Memory B cell (primary cell): Measurements from ENCODE around the gene TMTC1.

Experiments used
- ATAC-seq: fragments of 150-1000 bp; cut with Tn5 transposase; 2 replicates; pipeline ENCODE4 v1.10.0; 2021; ENCODE audit warnings: low read depth, mild to moderate bottlenecking, moderate library complexity
- DNase-seq, 2 donors: peaks; one replicate each; pipeline ENCODE4 v3.0.0; 2022; ENCODE audit warnings: low spot score in 2 of 2
- H3K27ac Mint-ChIP-seq: one replicate; pipeline ENCODE4 v1.8.0; 2022; ENCODE audit warnings: mild to moderate bottlenecking, moderate library complexity, mixed read lengths
- H3K27me3 Mint-ChIP-seq: one replicate; pipeline ENCODE4 v1.8.0; 2022; ENCODE audit warnings: mixed read lengths
- H3K36me3 Mint-ChIP-seq: one replicate; pipeline ENCODE4 v1.8.0; 2022; ENCODE audit warnings: mild to moderate bottlenecking, mixed read lengths
- H3K4me1 Mint-ChIP-seq: one replicate; pipeline ENCODE4 v1.8.0; 2022; ENCODE audit warnings: mixed read lengths
- H3K4me3 Mint-ChIP-seq: one replicate; pipeline ENCODE4 v1.8.0; 2022; ENCODE audit warnings: mild to moderate bottlenecking, moderate library complexity, mixed read lengths
- H3K9me3 Mint-ChIP-seq: one replicate; pipeline ENCODE4 v1.8.0; 2022; ENCODE audit warnings: mixed read lengths

TMTC1 gene

DNA sequence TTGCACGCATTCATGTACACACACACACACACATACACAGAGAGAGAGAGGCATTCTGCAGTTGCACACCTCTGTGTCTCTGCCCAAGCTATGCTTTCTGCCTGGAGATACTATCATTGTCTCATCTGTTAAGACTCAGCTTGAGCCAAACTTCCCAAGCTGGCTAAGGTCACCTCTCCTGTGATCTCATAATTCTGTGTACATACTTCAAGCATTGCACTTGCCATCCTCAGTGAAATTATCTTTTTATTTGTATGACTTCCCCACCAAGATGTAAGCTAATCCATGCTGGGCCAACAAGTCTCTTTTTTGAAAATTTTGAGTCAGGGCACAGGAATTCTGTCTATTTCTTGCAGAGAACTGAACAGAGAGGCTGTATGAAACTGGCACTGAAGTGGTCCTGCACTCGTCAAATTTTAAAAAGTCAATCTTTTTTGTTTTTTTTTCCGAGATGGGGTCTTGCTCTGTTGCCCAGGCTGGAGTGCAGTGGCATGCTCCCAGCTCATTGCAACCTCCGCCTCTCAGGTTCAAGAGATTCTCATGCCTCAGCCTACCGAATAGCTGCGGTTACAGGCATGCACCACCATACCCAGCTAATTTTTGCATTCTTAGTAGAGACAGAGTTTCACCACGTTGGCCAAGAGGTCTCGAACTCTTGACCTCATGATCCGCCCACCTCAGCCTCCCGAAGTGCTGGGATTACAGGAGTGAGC, 44.3 kb downstream of the TMTC1 start:
- DNase-seq (no peak), ATAC-seq (no peak)
- H3K9me3 Mint-ChIP-seq: no peaks in the 10 kb centered on the region
- no peaks in the 10 kb centered on the region for H3K4me1 Mint-ChIP-seq
- H3K4me3 Mint-ChIP-seq: no peak overlapping the region
- H3K27ac Mint-ChIP-seq: no peak overlapping the region
- H3K27me3 Mint-ChIP-seq: no peaks in the 10 kb centered on the region
- H3K36me3 Mint-ChIP-seq: no peaks in the 10 kb centered on the region

DNA sequence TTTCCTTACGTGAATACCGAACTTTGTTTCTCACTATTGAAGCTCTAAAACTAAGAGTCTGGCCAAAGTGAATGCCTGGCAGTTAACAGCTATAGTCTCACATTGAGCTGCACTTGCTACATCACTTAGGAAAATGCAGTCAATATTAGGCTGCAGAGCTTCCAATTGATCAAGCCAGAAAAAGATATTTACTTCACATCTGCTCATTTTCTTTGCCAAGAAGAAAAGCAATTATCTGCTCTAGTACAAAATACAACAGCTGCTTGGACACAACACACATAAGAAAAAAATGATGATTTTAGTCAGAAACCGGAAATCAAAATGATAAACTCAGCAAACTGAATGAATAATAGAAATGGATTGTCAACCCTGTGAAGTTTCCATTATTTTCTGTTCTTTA, 45.4 kb downstream of the TMTC1 start:
- H3K4me3 Mint-ChIP-seq: no peak overlapping the region

DNA sequence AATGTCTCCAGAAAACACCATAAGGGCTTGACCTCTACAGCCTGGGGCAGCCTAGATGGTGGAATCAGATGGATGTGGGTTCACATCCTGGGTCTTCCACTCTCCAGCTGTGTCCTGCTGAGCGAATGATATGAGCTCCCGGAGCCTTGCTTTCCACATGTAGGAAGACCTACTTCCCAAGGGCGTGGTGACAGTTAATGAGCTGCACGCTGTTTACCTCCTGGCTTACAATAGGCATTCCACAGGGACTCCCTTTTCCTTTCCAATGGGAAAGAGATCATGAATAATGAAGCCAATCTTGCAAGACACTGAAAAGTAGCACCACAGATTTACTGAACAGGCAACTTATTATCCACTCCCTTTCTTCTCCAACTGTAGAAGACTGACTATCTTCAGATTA, 46.1 kb downstream of the TMTC1 start:
- no peak overlapping the region for H3K27ac Mint-ChIP-seq
- ATAC-seq: no peak
- H3K9me3 Mint-ChIP-seq: peaks cover 1% of the 10 kb centered on the region
- DNase-seq: no peak
- no peaks in the 10 kb centered on the region for H3K36me3 Mint-ChIP-seq
- no peaks in the 10 kb centered on the region for H3K4me1 Mint-ChIP-seq
- no peak overlapping the region for H3K4me3 Mint-ChIP-seq
- no peaks in the 10 kb centered on the region for H3K27me3 Mint-ChIP-seq

More for the DNA sequence above, 45.4 kb downstream of the TMTC1 start:
- Mint-ChIP-seq H3K36me3 (no peaks in the 10 kb centered on the region), H3K27me3 (no peaks in the 10 kb centered on the region), H3K9me3 (peaks cover 1% of the 10 kb centered on the region), H3K4me1 (no peaks in the 10 kb centered on the region), H3K27ac (no peak overlapping the region)
- no peak for DNase-seq
- no peak for ATAC-seq

DNA sequence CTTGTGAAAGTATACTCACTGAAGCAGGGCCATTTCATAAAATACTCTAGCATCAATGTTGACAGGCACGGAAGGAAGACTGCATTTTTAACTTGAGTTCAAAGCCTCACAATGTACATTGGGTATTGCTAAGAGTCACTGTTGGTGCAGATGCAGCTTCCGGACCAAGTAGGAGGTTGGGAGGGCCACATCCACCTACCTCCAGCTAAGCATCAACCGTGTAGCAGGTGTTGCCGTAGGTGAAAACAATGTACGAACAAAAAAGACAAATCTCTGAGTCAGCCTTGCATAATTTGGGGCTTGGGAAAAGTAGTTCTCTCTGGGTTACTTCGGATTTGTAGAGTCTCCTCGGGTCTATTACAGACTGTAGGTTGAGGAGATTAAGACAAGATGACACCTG, 48.1 kb downstream of the TMTC1 start:
- H3K9me3 Mint-ChIP-seq: peaks cover 1% of the 10 kb centered on the region
- no peaks in the 10 kb centered on the region for H3K27me3 Mint-ChIP-seq
- H3K27ac Mint-ChIP-seq: no peak overlapping the region
- no peak for DNase-seq
- H3K4me1 Mint-ChIP-seq: no peaks in the 10 kb centered on the region
- H3K4me3 Mint-ChIP-seq: no peak overlapping the region
- ATAC-seq: no peak
- no peaks in the 10 kb centered on the region for H3K36me3 Mint-ChIP-seq

DNA sequence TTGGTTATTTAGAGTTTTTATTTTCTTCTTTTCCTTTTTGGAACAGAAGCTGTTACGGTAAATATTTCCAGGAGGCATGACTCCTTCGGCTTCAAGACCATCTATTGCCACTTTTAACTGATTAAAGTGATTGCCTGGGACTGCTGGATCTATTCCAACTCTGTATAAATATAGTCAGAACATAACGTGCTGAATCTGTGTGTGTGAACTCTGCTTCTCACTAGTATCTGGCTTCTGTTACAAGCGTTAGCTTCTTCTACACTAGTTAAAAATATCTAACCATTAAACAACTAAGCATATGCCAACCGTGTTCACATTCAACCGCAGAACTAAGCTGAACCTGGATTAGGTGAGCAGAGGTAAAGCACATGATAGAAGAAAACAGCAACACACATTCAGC, 49.0 kb downstream of the TMTC1 start:
- H3K9me3 Mint-ChIP-seq: peaks cover 1% of the 10 kb centered on the region
- H3K36me3 Mint-ChIP-seq: no peaks in the 10 kb centered on the region
- no peaks in the 10 kb centered on the region for H3K27me3 Mint-ChIP-seq
- no peak overlapping the region for H3K4me3 Mint-ChIP-seq
- no peak for DNase-seq
- no peak for ATAC-seq
- no peak overlapping the region for H3K27ac Mint-ChIP-seq
- no peaks in the 10 kb centered on the region for H3K4me1 Mint-ChIP-seq

DNA sequence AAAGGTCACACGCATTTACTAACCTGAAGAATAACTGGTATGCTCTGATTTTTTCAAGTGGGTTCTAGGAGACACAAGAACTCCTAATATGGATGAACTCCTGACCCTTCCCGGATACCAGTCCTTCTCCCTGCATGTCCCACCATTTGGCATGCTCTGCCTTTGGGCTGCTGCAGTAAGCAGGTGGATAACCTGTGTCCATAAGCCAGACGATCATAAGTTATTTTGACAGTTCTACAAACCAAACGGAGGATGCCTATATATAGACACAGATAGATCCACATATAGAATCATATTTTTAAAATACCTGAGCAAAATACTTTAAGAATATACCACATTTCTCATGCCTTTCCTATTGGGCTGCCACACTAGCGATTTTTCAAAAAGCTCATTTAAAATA, 49.4 kb downstream of the TMTC1 start:
- H3K4me1 Mint-ChIP-seq: no peaks in the 10 kb centered on the region
- no peak overlapping the region for H3K27ac Mint-ChIP-seq
- H3K27me3 Mint-ChIP-seq: peaks cover 2% of the 10 kb centered on the region
- H3K9me3 Mint-ChIP-seq: peaks cover 1% of the 10 kb centered on the region
- ATAC-seq (no peak), DNase-seq (no peak)
- no peaks in the 10 kb centered on the region for H3K36me3 Mint-ChIP-seq
- no peak overlapping the region for H3K4me3 Mint-ChIP-seq

DNA sequence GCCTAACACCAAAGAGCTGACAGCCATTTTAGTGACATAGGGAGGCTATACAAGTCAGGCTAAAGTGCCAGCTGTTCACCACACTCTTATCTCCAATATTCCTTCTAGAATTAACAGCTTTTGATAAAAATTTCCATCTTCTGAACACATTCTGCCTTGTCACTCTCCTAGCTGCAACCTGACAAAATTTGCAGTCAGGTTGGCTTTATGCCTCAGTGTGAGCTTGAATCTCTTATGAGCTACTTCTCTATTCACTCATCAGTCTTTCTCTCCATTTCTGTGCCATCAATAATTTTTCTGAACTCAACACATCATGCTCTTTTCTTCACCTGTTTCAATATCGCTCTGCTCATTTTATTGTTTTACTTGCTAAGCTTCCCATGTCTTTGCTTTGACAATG, 50.2 kb downstream of the TMTC1 start:
- peaks cover 3% of the 10 kb centered on the region for H3K9me3 Mint-ChIP-seq

DNA sequence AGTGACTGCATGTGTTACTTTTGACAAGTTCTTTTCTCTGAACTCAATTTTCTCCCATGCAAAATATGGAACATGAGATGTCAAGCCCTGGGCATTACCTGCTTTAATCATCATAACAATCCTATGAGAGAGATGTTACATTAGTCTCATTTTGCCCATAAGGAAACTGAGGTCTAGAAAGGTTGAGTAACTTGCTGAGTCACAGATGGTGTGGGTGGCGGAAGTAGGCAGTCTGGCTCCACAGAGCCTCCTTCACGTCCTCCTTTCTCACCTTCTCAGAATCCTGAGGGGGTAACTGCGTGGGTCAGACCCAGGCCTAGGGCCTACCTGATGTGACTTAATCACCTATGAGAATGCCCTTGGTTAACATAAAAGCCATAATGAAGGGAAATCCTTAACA, 50.7 kb downstream of the TMTC1 start:
- Mint-ChIP-seq H3K27me3 (peaks cover 4% of the 10 kb centered on the region), H3K4me3 (no peak overlapping the region), H3K36me3 (peaks cover 2% of the 10 kb centered on the region), H3K27ac (no peak overlapping the region), H3K4me1 (peaks cover 3% of the 10 kb centered on the region), H3K9me3 (peaks cover 3% of the 10 kb centered on the region)
- ATAC-seq (no peak), DNase-seq (no peak)

More for the DNA sequence above, 50.2 kb downstream of the TMTC1 start:
- peaks cover 4% of the 10 kb centered on the region for H3K27me3 Mint-ChIP-seq
- DNase-seq (no peak), ATAC-seq (no peak)
- H3K36me3 Mint-ChIP-seq: peaks cover 2% of the 10 kb centered on the region
- no peak overlapping the region for H3K4me3 Mint-ChIP-seq
- peaks cover 3% of the 10 kb centered on the region for H3K4me1 Mint-ChIP-seq
- no peak overlapping the region for H3K27ac Mint-ChIP-seq

DNA sequence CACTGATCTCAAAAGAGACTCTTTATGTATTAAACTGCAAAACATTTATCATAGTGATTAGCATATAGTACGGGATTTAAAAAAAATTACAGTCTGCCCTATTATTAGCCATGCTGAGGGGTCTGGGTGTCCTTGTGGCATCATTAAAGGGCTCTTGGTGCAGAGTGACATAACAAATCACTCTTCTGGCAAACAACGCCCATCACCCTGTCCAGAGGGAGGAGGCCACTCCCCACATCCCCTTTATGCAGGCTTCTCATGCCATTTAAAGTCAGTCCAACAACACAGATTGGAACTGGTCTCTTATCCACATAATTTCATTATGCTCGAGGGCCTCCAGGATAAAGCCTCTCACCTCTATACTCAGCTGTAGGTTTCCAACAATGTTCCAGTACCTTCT, 51.1 kb downstream of the TMTC1 start:
- peaks cover 4% of the 10 kb centered on the region for H3K27me3 Mint-ChIP-seq
- H3K9me3 Mint-ChIP-seq: peaks cover 3% of the 10 kb centered on the region
- peaks cover 3% of the 10 kb centered on the region for H3K4me1 Mint-ChIP-seq
- DNase-seq (no peak), ATAC-seq (no peak)
- peaks cover 2% of the 10 kb centered on the region for H3K36me3 Mint-ChIP-seq
- H3K27ac Mint-ChIP-seq: no peak overlapping the region
- H3K4me3 Mint-ChIP-seq: no peak overlapping the region

DNA sequence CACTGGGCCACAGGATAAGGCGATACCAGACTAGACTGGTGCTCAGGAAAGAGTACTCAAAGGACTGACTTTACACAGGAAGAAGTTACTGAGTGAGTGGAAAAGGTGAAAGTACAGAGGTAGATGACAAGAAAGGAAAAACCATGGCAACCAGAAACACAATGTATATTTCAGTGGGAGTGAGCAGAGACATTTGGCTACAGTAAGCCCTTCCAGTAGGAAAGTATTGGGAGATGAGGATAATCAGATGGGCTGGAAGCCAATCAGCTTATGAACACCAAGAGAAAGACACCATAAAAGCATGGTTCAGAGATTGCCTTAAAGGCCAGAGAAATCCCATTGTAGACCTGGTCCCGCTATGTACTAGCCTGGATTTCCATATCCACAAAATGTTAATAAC, 51.6 kb downstream of the TMTC1 start:
- ATAC-seq (no peak), DNase-seq (no peak)
- peaks cover 2% of the 10 kb centered on the region for H3K36me3 Mint-ChIP-seq
- H3K9me3 Mint-ChIP-seq: peaks cover 3% of the 10 kb centered on the region
- peaks cover 4% of the 10 kb centered on the region for H3K27me3 Mint-ChIP-seq
- H3K27ac Mint-ChIP-seq: no peak overlapping the region
- H3K4me1 Mint-ChIP-seq: peaks cover 3% of the 10 kb centered on the region
- H3K4me3 Mint-ChIP-seq: no peak overlapping the region

DNA sequence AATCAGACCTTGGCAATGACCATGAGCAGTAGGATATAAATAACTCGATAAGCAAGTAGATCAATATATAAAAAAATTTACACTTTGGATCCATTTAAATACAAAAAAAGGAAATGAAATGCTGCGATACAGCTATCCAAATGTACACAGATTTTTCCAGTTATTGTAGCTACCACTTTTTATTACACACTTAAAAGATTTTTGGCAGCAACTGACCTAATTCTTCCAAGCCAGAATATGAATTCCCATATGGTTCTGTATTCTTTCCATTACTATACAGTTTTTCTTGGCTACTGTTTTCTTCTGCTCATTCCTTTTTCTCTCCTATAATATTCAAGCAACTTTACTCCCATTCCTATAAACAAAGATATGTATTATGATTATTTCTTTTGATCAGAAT, 52.2 kb downstream of the TMTC1 start:
- ATAC-seq (no peak), DNase-seq (no peak)
- Mint-ChIP-seq H3K36me3 (peaks cover 2% of the 10 kb centered on the region), H3K27me3 (peaks cover 4% of the 10 kb centered on the region), H3K9me3 (peaks cover 3% of the 10 kb centered on the region), H3K4me1 (peaks cover 3% of the 10 kb centered on the region), H3K4me3 (no peak overlapping the region), H3K27ac (no peak overlapping the region)

DNA sequence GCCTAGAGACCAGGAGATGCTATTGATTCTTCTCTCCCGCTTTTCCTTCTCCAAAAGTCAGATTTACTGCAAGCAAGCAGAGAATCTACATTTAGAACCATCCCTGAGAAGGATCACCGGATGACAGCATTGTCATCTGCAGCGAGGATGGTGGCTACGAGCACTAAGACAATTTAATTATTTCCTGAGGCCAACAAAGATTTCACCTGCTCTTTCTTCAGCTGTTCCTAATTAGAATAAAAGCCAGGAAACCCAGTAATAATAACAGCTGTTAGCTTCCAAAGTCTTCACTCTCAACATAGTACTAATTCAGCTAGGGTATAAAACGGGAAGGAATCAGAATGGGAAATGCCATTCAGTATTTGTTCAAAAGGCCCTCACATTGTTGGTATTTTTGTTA, 53.3 kb downstream of the TMTC1 start:
- Mint-ChIP-seq H3K4me1 (peaks cover 3% of the 10 kb centered on the region), H3K27me3 (peaks cover 4% of the 10 kb centered on the region), H3K36me3 (peaks cover 2% of the 10 kb centered on the region), H3K9me3 (peaks cover 3% of the 10 kb centered on the region), H3K27ac (no peak overlapping the region), H3K4me3 (no peak overlapping the region)
- no peak for DNase-seq
- ATAC-seq: no peak

DNA sequence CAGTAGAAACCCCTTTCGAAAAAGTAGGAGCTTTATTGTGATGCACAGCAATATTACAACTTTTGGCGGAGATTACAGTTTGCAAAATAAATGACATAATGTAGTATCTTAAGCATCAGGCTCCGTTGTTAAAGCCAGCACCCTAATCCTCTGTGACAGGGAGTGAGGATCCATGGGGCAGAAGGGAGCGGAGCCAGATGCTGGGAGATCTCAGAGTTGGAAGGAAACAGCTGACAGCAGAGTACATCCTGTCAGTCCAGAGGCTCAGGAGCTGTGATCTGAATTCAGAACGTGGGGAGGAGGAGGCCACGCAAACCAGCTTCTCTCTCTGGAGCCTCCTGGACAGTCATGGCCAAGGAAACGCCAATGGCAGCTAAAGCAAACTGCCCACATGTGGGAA, 55.7 kb downstream of the TMTC1 start:
- no peak for ATAC-seq
- no peak overlapping the region for H3K4me3 Mint-ChIP-seq
- DNase-seq: no peak
- H3K36me3 Mint-ChIP-seq: peaks cover 2% of the 10 kb centered on the region
- H3K27me3 Mint-ChIP-seq: peaks cover 4% of the 10 kb centered on the region
- peaks cover 2% of the 10 kb centered on the region for H3K9me3 Mint-ChIP-seq
- no peak overlapping the region for H3K27ac Mint-ChIP-seq
- H3K4me1 Mint-ChIP-seq: peaks cover 3% of the 10 kb centered on the region

DNA sequence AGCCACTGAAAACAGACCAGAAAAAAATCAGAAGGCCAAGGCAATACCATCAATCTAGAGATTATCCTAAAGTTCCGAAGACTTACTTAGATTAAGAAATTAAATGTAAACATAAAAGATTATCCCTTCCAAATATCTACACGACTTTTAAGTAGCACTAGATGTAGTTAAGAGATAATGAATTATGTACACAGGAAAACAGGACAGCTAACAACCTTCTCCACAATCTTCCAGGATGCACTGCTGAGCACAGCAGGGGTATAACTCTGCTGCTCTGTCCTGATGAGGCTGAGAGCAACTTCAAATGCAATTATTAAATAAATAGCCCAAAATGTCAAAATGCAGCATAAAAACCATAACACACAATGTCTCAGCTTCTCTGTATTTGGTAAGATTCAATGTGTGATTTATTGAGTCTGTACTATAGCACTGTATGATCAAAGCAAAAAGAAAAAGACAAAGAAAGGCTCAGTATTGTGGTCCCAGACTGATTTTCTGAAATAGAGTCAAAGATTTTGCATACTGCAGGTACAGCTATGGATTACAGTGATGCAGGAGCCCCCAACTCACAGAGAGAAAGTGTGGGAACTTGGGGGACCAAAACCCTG, 56.9 kb downstream of the TMTC1 start:
- DNase-seq (no peak), ATAC-seq (no peak)
- H3K36me3 Mint-ChIP-seq: peaks cover 2% of the 10 kb centered on the region
- H3K9me3 Mint-ChIP-seq: peaks cover 2% of the 10 kb centered on the region
- H3K4me3 Mint-ChIP-seq: no peak overlapping the region
- H3K4me1 Mint-ChIP-seq: peaks cover 3% of the 10 kb centered on the region
- H3K27me3 Mint-ChIP-seq: peaks cover 4% of the 10 kb centered on the region
- no peak overlapping the region for H3K27ac Mint-ChIP-seq

DNA sequence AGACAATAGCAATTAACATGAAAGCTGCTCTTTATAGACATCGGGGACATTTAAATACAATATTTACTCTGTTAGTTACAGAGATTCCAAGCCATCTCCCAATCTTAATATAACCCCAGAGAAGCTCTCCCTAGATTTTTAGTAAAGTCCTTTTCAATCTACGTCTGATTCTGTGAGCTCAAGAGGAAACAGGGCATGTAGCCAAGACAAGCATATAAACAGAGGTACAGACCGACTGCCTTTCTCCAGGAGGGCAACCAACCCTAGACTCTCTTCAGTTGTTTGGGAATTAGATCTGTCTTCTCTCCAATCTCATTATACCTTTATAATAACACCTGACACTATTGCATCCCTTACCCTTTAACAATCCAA, 57.4 kb downstream of the TMTC1 start:
- H3K27ac Mint-ChIP-seq: no peak overlapping the region
- DNase-seq (no peak), ATAC-seq (no peak)
- H3K36me3 Mint-ChIP-seq: peaks cover 2% of the 10 kb centered on the region
- H3K9me3 Mint-ChIP-seq: peaks cover 2% of the 10 kb centered on the region
- H3K4me1 Mint-ChIP-seq: peaks cover 3% of the 10 kb centered on the region
- H3K27me3 Mint-ChIP-seq: peaks cover 4% of the 10 kb centered on the region
- no peak overlapping the region for H3K4me3 Mint-ChIP-seq
